ENCODE measurements around the gene SPTBN1. TPM values are rescaled to one million over a fixed set of nuclear protein-coding genes. Genes with fewer than 3 reads are reported as not detected.
A peak's percentile ranks its signal among the peaks of the same experiment; 100 is the strongest.

Gene SPTBN1
- total and polyA plus RNA-seq, 2 of the 13 experiments (the other 11 are each of a cell fraction or from before 2014, with no cell fraction given): 123 to 299 TPM

DNA sequence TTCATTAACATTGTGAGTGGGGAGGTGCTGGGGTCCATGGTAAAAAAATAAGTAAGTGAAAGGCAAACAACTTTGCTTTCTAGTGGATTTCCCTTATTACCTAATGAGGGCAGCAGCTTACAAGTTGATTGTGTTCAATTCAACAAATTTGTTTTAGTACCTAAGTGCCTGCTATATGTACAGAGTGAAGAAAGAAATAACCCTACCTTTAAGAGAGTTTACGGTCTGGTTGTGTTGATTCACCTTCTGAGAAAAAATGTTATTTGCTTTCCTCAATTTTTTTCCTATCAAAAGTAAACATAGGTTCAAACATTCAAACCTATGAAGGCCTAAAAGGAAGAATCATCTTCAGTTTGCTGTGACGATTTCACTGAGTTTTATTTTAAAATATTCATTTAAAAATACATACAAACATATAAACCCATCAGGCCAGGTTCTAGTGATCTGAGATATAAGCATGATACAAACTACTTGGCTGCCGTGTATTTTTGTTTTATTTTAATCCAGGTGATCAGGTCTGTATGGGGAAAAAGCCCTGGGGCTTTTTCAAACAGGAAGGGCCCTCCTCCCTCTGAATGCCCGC lies 1.5 kb upstream of the SPTBN1 start (continued):
- TF ChIP-seq KLF6 (CRISPR knock-in tag; IDR thresholded peaks at IDR 0.05) (peak; percentile 17; the same call in 1 of the 2 replicates), RERE (CRISPR knock-in tag; IDR thresholded peaks at IDR 0.05; ENCODE audit: low read depth) (0 out of 2 replicates have a peak, but pooled peaks have one; percentile 55), ERF (CRISPR knock-in tag; IDR thresholded peaks at IDR 0.05) (no peak), ZNF317 (CRISPR knock-in tag; IDR thresholded peaks at IDR 0.05) (peak; percentile 35; the same call in 1 of the 2 replicates), TCF7 (IDR thresholded peaks at IDR 0.05; ENCODE audit: low read depth) (peak; percentile 65), AKNA (CRISPR knock-in tag; IDR thresholded peaks at IDR 0.05; ENCODE audit: borderline replicate concordance) (no peak), PCBP1 (IDR thresholded peaks at IDR 0.05; ENCODE audit: borderline replicate concordance, low read depth, low read length) (no peak), NR2F6 (IDR thresholded peaks at IDR 0.05) (peak; percentile 26; the same call in 1 of the 2 replicates), NR2F6 (CRISPR knock-in tag; IDR thresholded peaks at IDR 0.05) (0 out of 2 replicates have a peak, but pooled peaks have one; percentile 49), FOXP4 (CRISPR knock-in tag; IDR thresholded peaks at IDR 0.05) (peak; percentile 70), KMT2B (CRISPR knock-in tag; IDR thresholded peaks at IDR 0.05) (0 out of 2 replicates have a peak, but pooled peaks have one; percentile 6), SNAPC5 (CRISPR knock-in tag; IDR thresholded peaks at IDR 0.05; ENCODE audit: borderline replicate concordance) (no peak), PPARG (CRISPR knock-in tag; conservative IDR thresholded peaks at IDR 0.05) (0 out of 2 replicates have a peak, but pooled peaks have one; percentile 78), HNF4G (IDR thresholded peaks at IDR 0.05; ENCODE audit: borderline replicate concordance, low read depth, low read length) (0 out of 2 replicates have a peak, but pooled peaks have one; percentile 7), HNF4G (CRISPR knock-in tag; IDR thresholded peaks at IDR 0.05; ENCODE audit: borderline replicate concordance, low read depth) (no peak), RARA (CRISPR knock-in tag; IDR thresholded peaks at IDR 0.05) (peak; percentile 67)
